Measurements from ENCODE around the gene TRABD2B.

TRABD2B gene

DNA sequence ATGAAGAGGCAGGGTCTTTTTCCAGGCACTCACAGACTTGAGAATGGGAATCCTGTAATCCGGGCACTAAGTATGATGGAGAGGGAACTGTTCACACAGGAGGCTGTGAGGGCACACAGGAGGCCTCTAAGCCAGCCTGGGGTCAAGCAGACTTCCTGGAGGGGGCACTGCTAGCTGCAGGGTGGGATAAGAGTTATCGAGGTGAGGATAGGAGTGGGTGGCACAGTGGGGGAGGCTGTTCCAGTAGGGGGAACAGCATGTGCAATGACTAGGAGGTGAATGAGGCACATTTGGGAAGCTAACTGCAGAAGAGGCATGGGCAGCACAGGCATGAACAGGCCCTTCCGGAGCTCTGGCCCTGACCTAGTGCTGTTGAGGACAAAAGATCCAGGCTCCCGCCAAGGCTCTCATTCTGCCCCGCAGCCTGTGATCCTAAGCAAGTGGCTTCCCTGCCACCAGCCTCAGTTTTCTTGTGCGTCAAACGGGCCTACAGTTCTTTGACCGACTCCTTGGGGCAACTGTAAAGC lies 216.7 kb downstream of the TRABD2B start:
- DNase-seq (ENCODE audit: low spot score) = no peak
- TF ChIP-seq, protein P1, sequence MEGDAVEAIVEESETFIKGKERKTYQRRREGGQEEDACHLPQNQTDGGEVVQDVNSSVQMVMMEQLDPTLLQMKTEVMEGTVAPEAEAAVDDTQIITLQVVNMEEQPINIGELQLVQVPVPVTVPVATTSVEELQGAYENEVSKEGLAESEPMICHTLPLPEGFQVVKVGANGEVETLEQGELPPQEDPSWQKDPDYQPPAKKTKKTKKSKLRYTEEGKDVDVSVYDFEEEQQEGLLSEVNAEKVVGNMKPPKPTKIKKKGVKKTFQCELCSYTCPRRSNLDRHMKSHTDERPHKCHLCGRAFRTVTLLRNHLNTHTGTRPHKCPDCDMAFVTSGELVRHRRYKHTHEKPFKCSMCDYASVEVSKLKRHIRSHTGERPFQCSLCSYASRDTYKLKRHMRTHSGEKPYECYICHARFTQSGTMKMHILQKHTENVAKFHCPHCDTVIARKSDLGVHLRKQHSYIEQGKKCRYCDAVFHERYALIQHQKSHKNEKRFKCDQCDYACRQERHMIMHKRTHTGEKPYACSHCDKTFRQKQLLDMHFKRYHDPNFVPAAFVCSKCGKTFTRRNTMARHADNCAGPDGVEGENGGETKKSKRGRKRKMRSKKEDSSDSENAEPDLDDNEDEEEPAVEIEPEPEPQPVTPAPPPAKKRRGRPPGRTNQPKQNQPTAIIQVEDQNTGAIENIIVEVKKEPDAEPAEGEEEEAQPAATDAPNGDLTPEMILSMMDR (IDR thresholded peaks at IDR 0.05; ENCODE audit: extremely low read depth, missing control alignments) = no peak

DNA sequence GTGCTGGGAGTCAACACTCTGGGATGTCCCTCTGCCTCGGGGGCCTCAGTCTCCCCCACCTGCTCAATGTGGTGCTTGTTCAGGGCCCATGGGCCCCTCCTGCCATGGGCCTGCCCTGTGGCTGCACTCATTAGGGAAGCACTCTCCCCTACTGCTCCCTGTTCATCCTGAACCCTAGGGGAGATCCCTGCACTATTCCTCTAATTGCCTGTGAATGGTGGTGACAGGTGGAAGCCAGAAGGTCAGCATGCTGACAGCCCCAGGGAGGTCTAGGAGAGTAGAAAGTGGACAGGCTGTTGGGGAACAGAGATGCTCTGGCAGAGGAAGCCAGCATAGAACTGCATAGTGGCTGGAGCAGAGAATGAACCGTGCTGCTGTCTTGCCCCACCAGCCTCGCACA lies 217.6 kb downstream of the TRABD2B start:
- DNase-seq (ENCODE audit: low spot score) = no peak
- TF ChIP-seq, protein P1 (IDR thresholded peaks at IDR 0.05; ENCODE audit: extremely low read depth, missing control alignments) = no peak

DNA sequence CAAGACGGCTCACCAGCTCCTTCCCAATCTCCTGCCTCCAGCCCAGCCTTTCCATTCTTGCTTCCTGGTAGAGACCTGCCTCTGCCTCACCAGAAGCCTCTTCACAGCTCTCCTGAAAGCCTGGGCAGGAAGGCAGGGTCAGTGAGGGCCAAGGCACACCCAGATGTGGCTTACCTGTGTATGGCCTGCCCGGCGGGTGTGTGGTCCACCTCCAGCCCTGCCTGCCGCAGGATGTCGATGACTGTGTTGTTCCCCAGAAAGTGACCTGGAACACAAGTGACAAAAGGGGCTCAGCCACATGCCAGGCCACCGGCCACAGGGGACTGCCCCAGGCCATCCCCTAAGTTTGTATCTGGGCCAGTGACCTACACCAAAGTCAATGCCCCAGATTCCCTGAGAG lies 218.9 kb downstream of the TRABD2B start:
- DNase-seq (ENCODE audit: low spot score) = no peak
- TF ChIP-seq, protein P1 (IDR thresholded peaks at IDR 0.05; ENCODE audit: extremely low read depth, missing control alignments) = no peak

DNA sequence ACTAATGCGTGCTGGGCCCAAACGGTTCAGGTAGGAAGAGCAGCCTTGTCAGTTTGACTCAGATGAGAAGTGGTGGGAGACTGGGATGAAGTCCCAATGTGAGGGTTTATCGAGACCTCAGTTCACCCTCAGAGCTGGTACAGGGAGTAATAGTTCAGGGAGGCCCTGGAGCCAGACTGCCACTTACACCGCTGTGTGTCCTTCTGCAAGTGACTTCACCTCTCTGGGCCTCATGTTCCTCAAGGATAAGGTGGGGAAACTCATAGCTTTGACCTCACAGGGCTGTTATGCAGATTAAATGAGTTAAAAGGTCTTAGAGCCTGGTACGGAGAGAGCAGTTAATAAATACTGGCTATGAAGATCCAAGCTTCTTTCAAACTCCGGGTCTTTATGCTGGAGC lies 219.9 kb downstream of the TRABD2B start:
- DNase-seq (ENCODE audit: low spot score) = no peak
- TF ChIP-seq, protein P1 (IDR thresholded peaks at IDR 0.05; ENCODE audit: extremely low read depth, missing control alignments) = no peak

DNA sequence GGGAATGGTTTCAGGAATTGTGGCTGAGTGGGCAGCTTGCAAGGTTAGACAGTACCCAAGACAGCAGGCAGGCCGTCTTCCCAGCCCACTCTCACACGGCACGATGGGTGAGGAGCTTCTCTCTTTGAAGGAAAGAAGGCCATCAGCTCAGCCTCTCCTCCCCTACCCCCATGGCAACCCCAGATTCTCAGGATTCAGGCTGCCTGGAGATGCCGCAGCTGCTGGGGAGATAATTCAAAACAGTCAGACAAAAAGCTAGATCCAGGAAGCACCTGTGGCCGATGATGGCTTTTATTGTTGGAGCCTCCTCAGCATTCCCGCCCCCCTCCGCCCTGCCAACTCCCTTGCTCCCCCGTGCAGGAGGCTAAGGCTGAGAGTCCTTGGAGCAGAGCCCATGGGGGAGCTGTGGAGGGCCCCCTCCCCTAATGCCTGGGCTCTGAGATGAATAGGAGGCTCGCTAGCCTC lies 220.5 kb downstream of the TRABD2B start:
- no peak for DNase-seq (ENCODE audit: low spot score)
- TF ChIP-seq, protein P1 (IDR thresholded peaks at IDR 0.05; ENCODE audit: extremely low read depth, missing control alignments) = no peak

DNA sequence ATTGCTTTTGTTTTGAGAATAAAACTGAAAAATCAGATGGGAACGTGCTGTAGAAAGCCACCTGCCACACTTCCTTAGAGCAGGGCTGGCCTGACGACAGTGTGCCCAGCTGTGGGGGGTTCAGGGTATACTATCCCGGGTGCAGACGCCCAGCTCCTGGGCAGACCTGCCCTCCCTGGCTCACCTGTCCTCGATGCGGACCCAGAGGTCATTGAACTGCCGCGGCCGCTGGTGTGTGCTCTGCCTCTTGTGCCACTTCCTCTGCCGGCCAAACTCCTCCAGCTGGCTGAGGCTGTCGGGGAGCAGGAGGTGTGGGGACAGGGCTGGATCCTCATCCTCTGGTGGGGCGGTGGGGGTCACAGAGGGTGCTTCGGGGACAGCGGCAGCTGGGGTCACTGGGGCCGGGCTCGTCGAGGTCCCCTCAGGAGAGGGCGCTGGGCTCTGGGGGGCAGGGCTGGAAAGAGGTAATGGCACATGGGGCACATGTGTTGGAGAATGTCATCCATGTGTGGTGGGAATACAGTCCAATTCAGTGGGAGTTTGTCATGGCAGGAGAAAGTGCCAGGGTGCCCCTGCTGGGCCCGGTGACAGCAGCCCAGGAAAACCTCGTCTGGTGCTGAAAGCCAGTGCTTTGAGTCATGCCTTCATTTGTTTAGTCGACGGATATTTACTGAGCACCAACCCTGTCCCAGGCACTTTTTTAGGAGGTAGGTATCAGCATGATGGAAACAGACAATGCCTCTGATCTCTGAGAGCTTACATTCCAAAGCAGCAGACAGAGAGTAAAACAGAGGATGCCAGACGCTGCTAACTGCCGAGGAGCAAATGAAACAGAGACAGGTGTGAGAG lies 222.0 kb downstream of the TRABD2B start:
- TF ChIP-seq, protein P1 (IDR thresholded peaks at IDR 0.05; ENCODE audit: extremely low read depth, missing control alignments) = no peak
- no peak for DNase-seq (ENCODE audit: low spot score)

DNA sequence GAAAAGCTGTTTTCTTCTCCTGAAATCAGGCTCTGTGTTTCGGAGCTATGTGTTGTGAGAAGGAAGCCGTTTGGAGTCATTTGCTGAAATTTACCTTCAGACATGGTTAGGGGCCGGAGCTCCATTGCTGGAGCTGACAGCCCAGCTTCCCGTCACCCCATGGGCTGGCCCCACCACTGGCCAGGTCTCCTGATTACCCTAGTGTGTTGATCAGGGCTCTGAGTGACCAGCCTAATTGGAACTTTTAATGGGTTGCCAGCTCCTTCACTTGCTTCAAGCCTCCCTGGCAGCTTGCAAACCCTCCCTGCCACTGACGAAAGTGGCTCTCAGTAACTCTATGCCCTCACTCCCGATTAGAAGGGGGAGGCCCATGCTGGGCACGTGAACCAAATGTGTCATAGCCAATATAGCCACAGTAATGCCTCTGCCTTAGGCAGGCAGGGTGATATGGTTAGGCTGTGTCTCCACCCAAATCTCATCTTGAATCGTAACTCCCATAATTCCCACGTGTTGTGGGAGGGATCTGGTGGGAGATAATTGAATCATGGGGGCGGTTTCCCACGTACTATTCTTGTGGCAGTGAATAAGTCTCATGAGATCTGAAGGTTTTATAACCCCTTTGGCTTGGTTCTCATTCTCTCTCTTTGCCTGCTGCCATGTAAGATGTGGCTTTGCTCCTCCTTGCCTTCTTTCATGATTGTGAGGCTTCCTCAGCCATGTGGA lies 224.1 kb downstream of the TRABD2B start:
- TF ChIP-seq, protein P1 (IDR thresholded peaks at IDR 0.05; ENCODE audit: extremely low read depth, missing control alignments) = no peak
- DNase-seq (ENCODE audit: low spot score) = no peak

Measured in GM20000 (cell line).